ENCODE data around the gene PTPRF.

DNA sequence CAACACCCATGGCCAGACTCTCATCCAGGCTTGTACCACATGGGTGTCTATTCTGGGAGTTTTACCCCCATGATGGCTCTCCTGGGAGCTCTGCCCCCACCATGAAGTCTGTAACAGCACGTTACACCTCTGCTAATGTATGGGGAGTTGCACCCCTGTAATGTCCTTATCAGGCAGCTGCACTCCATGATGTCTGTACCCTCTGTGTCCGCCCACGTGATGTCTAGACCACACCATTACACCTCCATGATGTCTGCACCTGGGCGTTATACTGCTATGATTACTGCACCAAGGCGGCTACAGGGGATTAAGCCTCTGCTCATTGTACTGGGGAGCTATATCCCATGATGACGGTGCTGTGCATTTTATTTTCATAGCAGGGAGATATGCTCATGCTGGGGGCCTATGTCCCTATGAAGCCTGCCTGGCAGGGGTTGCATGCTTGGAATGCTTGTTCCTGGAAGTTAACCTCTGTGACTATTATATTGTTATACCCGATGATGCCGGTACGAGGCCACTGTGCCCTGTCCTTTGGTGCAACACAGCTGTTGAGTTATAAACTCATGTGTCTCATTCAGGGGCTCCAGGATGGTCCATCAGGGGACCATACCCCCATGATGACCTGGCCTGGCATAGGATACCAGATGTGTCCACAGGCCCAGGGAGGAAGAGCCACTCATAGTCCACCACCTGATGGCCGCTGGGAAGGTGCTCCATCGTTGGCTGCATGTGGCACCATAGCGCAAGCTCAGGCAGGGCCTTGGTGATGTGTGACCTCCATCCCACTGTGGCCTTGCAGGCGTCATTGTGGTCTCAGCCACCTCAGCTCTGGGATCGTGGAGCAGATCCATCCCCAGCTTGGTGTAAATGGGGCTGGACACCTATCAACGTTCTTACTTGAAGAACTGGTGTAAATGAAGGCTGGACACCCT is 12.1 kb downstream of the PTPRF start:
- no peak for TF ChIP-seq RAD21 (IDR thresholded peaks at IDR 0.05)
- TF ChIP-seq, protein P1, sequence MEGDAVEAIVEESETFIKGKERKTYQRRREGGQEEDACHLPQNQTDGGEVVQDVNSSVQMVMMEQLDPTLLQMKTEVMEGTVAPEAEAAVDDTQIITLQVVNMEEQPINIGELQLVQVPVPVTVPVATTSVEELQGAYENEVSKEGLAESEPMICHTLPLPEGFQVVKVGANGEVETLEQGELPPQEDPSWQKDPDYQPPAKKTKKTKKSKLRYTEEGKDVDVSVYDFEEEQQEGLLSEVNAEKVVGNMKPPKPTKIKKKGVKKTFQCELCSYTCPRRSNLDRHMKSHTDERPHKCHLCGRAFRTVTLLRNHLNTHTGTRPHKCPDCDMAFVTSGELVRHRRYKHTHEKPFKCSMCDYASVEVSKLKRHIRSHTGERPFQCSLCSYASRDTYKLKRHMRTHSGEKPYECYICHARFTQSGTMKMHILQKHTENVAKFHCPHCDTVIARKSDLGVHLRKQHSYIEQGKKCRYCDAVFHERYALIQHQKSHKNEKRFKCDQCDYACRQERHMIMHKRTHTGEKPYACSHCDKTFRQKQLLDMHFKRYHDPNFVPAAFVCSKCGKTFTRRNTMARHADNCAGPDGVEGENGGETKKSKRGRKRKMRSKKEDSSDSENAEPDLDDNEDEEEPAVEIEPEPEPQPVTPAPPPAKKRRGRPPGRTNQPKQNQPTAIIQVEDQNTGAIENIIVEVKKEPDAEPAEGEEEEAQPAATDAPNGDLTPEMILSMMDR (IDR thresholded peaks at IDR 0.05; ENCODE audit: low read depth, low read length, missing input control): no peak
- TF ChIP-seq, protein P2, sequence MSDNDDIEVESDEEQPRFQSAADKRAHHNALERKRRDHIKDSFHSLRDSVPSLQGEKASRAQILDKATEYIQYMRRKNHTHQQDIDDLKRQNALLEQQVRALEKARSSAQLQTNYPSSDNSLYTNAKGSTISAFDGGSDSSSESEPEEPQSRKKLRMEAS (IDR thresholded peaks at IDR 0.05): no peak
- no peak for TF ChIP-seq NR2F2 (IDR thresholded peaks at IDR 0.05)
- TF ChIP-seq SP1 (IDR thresholded peaks at IDR 0.05): no peak
- no peak for TF ChIP-seq TAF1 (conservative IDR thresholded peaks at IDR 0.05)
- TF ChIP-seq JUND (IDR thresholded peaks at IDR 0.05): no peak
- TF ChIP-seq, protein P3, sequence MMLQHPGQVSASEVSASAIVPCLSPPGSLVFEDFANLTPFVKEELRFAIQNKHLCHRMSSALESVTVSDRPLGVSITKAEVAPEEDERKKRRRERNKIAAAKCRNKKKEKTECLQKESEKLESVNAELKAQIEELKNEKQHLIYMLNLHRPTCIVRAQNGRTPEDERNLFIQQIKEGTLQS (IDR thresholded peaks at IDR 0.05): no peak
- TF ChIP-seq, protein P4, sequence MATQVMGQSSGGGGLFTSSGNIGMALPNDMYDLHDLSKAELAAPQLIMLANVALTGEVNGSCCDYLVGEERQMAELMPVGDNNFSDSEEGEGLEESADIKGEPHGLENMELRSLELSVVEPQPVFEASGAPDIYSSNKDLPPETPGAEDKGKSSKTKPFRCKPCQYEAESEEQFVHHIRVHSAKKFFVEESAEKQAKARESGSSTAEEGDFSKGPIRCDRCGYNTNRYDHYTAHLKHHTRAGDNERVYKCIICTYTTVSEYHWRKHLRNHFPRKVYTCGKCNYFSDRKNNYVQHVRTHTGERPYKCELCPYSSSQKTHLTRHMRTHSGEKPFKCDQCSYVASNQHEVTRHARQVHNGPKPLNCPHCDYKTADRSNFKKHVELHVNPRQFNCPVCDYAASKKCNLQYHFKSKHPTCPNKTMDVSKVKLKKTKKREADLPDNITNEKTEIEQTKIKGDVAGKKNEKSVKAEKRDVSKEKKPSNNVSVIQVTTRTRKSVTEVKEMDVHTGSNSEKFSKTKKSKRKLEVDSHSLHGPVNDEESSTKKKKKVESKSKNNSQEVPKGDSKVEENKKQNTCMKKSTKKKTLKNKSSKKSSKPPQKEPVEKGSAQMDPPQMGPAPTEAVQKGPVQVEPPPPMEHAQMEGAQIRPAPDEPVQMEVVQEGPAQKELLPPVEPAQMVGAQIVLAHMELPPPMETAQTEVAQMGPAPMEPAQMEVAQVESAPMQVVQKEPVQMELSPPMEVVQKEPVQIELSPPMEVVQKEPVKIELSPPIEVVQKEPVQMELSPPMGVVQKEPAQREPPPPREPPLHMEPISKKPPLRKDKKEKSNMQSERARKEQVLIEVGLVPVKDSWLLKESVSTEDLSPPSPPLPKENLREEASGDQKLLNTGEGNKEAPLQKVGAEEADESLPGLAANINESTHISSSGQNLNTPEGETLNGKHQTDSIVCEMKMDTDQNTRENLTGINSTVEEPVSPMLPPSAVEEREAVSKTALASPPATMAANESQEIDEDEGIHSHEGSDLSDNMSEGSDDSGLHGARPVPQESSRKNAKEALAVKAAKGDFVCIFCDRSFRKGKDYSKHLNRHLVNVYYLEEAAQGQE (IDR thresholded peaks at IDR 0.05): no peak
- TF ChIP-seq GABPA (IDR thresholded peaks at IDR 0.05 in 1 of 2, conservative IDR thresholded peaks at IDR 0.05 in 1 of 2): no peak
- TF ChIP-seq FOXA2 (IDR thresholded peaks at IDR 0.05): no peak
